Measurements from ENCODE around the gene MSANTD3. TPM values are rescaled to one million over a fixed set of nuclear protein-coding genes. Genes with fewer than 3 reads are reported as not detected.
"Not testable (repeated sequence)": the region's sequence is repeated elsewhere in the genome, so short reads cannot be mapped to it uniquely, and the experiment has no call there.

Gene MSANTD3
- total and polyA plus RNA-seq, 2 experiments from 2014 or later: 19.7 to 34.5 TPM

DNA sequence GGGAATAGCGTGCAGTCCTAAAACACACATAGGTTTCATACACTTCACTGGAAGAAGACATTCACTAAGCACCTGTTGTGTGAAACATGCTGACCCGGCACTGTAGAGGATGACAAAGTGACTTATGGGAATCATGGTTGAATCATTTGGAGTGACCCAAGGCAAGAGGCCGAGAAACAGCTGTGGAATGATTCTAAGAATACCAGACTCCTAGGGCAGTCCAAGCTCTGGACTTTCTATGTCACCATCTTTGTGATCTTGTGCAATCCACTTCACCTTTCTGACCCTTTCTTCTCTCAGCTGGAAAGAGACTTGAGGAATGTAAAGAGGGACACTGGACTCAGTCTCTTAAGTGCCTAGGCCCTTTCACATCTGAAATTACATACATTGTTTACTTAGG, 13.1 kb downstream of the MSANTD3 start (continued):
- TF ChIP-seq ZNF462 (CRISPR knock-in tag; IDR thresholded peaks at IDR 0.05) (no peak), ZNF114 (CRISPR knock-in tag; IDR thresholded peaks at IDR 0.05) (no peak), EZH2phosphoT487 (IDR thresholded peaks at IDR 0.05; ENCODE audit: unreplicated experiment) (no peak)

- ATAC-seq: not testable (repeated sequence)
Observed at GRCh38 chr9:100440487-100440886, 13.5 kb downstream of the MSANTD3 start.

GRCh38 chr9:100441911-100442361, 15.0 kb downstream of the MSANTD3 start:
- Histone ChIP-seq H3F3A (replicated peaks; ENCODE audit: low read depth) (peaks cover 5% of the 10 kb centered on the region; the same call in 1 of the 2 replicates), H3K4me2 (no peak overlapping the region), H3K4me3 (no peak overlapping the region), H3K27me3 (ENCODE audit: insufficient read depth) (no peaks in the 10 kb centered on the region), H4K20me1 (replicated peaks; ENCODE audit: insufficient read depth) (peaks cover 4% of the 10 kb centered on the region; the same call in 1 of the 2 replicates), H3K4me1 (ENCODE audit: insufficient read depth) (peaks cover 11% of the 10 kb centered on the region), H3K27ac (ENCODE audit: low read depth) (no peak overlapping the region), H3K9me2 (ENCODE audit: insufficient read depth) (no peaks in the 10 kb centered on the region), H3K36me3 (ENCODE audit: insufficient read depth) (0 out of 2 replicates have a peak, but pooled peaks cover 3% of the 10 kb centered on the region), H3K79me2 (replicated peaks; ENCODE audit: insufficient read depth) (peaks cover 38% of the 10 kb centered on the region), H2AFZ (no peak overlapping the region)
- Mint-ChIP-seq H3K4me1 (peaks cover 25% of the 10 kb centered on the region), H3K9me3 (no peaks in the 10 kb centered on the region), H3K4me3 (no peak overlapping the region), H3K27ac (no peak overlapping the region), H3K27me3 (ENCODE audit: insufficient read depth, low read depth, poor library complexity) (peaks cover 3% of the 10 kb centered on the region), H3K36me3 (ENCODE audit: low read depth) (peaks cover 21% of the 10 kb centered on the region)
- peak; percentile 86 for ATAC-seq
- peak; percentile 22 to 33; a peak in 2 of 4 replicates for TF ChIP-seq CTCF (conservative IDR thresholded peaks at IDR 0.05; ENCODE audit: low read depth in 2 of 2)
- TF ChIP-seq, protein P1, sequence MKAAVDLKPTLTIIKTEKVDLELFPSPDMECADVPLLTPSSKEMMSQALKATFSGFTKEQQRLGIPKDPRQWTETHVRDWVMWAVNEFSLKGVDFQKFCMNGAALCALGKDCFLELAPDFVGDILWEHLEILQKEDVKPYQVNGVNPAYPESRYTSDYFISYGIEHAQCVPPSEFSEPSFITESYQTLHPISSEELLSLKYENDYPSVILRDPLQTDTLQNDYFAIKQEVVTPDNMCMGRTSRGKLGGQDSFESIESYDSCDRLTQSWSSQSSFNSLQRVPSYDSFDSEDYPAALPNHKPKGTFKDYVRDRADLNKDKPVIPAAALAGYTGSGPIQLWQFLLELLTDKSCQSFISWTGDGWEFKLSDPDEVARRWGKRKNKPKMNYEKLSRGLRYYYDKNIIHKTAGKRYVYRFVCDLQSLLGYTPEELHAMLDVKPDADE (IDR thresholded peaks at IDR 0.05): no peak
- DNase-seq (ENCODE audit: low spot score): peak; percentile 64

More at GRCh38 chr9:100440487-100440886, 13.5 kb downstream of the MSANTD3 start:
- not testable (repeated sequence) for H3K27me3 ChIP-seq (ENCODE audit: insufficient read depth); H3K9me2 ChIP-seq (ENCODE audit: insufficient read depth); H2AFZ ChIP-seq; H3K27ac ChIP-seq (ENCODE audit: low read depth); H3K9me3 Mint-ChIP-seq; H3K27me3 Mint-ChIP-seq (ENCODE audit: insufficient read depth, low read depth, poor library complexity); H3F3A ChIP-seq (replicated peaks; ENCODE audit: low read depth); H3K27ac Mint-ChIP-seq; DNase-seq (ENCODE audit: low spot score); H3K4me1 ChIP-seq (ENCODE audit: insufficient read depth); H3K36me3 ChIP-seq (ENCODE audit: insufficient read depth); H3K4me2 ChIP-seq; H4K20me1 ChIP-seq (replicated peaks; ENCODE audit: insufficient read depth); H3K4me3 ChIP-seq; H3K4me3 Mint-ChIP-seq
- H3K79me2 ChIP-seq (replicated peaks; ENCODE audit: insufficient read depth): peaks cover 49% of the 10 kb centered on the region
- Mint-ChIP-seq H3K4me1 (peaks cover 16% of the 10 kb centered on the region), H3K36me3 (ENCODE audit: low read depth) (peaks cover 12% of the 10 kb centered on the region)

Data from GM23338 (cell line).